D721Med (cell line): Measurements from ENCODE around the gene PAGR1.
"Not testable (repeated sequence)": the region's sequence is repeated elsewhere in the genome, so short reads cannot be mapped to it uniquely, and the experiment has no call there.

ENCODE experiments used
- DNase-seq: peaks from one replicate; pipeline ENCODE4 v3.0.0; 2011; ENCODE audit warnings: low spot score; ENCODE audit not compliant: insufficient read length
- FAIRE-seq: peaks from 2 replicates; lab custom pipeline; 2011; peaks lifted over from hg19 to GRCh38; lab: Jason Lieb, UNC
- CTCF ChIP-seq: IDR thresholded peaks from 2 replicates; pipeline ENCODE4 v1.5.1; 2012; ENCODE audit warnings: mild to moderate bottlenecking, control low read depth; ENCODE audit not compliant: insufficient read depth; ENCODE audit errors: missing control alignments

Gene PAGR1

GRCh38 chr16:29815793-29816693 is at the start of gene PAGR1:
Gene PAGR1, plus strand, starts transcription at chr16:29816152. Its CDS starts 374 bp downstream, at chr16:29816526.
- DNase-seq = peak; percentile 92
- FAIRE-seq = no peak
- peak; percentile 58 for TF ChIP-seq CTCF

- FAIRE-seq = no peak
- no peak for TF ChIP-seq CTCF
- no peak for DNase-seq
These were observed 49.4 kb upstream of the PAGR1 start for GRCh38 chr16:29766571-29766970.

GRCh38 chr16:29767062-29767461 is 48.9 kb upstream of the PAGR1 start:
- no peak for FAIRE-seq

GRCh38 chr16:29769507-29769906 is 46.4 kb upstream of the PAGR1 start:
- DNase-seq = no peak
- no peak for TF ChIP-seq CTCF
- no peak for FAIRE-seq

More at GRCh38 chr16:29767062-29767461, 48.9 kb upstream of the PAGR1 start:
- no peak for TF ChIP-seq CTCF
- no peak for DNase-seq

- DNase-seq (no peak), FAIRE-seq (no peak)
- TF ChIP-seq CTCF = no peak
These were observed 45.6 kb upstream of the PAGR1 start for GRCh38 chr16:29770250-29770929.

- not testable (repeated sequence) for DNase-seq, FAIRE-seq
These were observed 43.6 kb upstream of the PAGR1 start for GRCh38 chr16:29772330-29772729.

GRCh38 chr16:29774730-29775129 is 41.2 kb upstream of the PAGR1 start:
- FAIRE-seq (no peak), DNase-seq (no peak)
- TF ChIP-seq CTCF = no peak
